ENCODE results near the gene SMARCA4. TPM values are rescaled to one million over a fixed set of nuclear protein-coding genes. Genes with fewer than 3 reads are reported as not detected.
A peak's percentile ranks its signal among the peaks of the same experiment; 100 is the strongest.

Gene SMARCA4
- total RNA-seq (2014; rRNA removed; shearing (Covaris generic)), result 104 TPM in 2 replicates

GRCh38 chr19:10960314-10961072 is at the start of gene SMARCA4:
Gene SMARCA4, plus strand, starts transcription at chr19:10961030. Its CDS starts 23,122 bp downstream, at chr19:10984152.
- H3K27ac ChIP-seq, result peak within 1 kb of the TSS; percentile 88
- no peaks in the 10 kb centered on the region for H3K27me3 ChIP-seq (replicated peaks)
- H3K36me3 ChIP-seq, result peaks cover 25% of the 10 kb centered on the region
- H3K4me1 ChIP-seq (replicated peaks), result peaks cover 19% of the 10 kb centered on the region
- H3K4me3 ChIP-seq, result peak within 1 kb of the TSS; percentile 95
- H3K9me3 ChIP-seq (replicated peaks), result 0 out of 2 replicates have a peak, but pooled peaks cover 4% of the 10 kb centered on the region
- DNase-seq (ENCODE audit: low read depth in 1 of 2, low spot score in 2 of 2), result peak; percentile 95 to 97

GRCh38 chr19:10911579-10912363 is 49.1 kb upstream of the SMARCA4 start:
- H3K4me1 ChIP-seq (replicated peaks), result peaks cover 11% of the 10 kb centered on the region
- no peaks in the 10 kb centered on the region for H3K9me3 ChIP-seq (replicated peaks)
- peaks cover 43% of the 10 kb centered on the region for H3K36me3 ChIP-seq
- H3K27ac ChIP-seq, result no peak overlapping the region
- no peak for DNase-seq (ENCODE audit: low read depth in 1 of 2, low spot score in 2 of 2)
- H3K27me3 ChIP-seq (replicated peaks), result no peaks in the 10 kb centered on the region
- no peak overlapping the region for H3K4me3 ChIP-seq

GRCh38 chr19:10912619-10913018 is 48.2 kb upstream of the SMARCA4 start:
- H3K4me3 ChIP-seq, result no peak overlapping the region
- H3K4me1 ChIP-seq (replicated peaks), result peaks cover 11% of the 10 kb centered on the region
- no peaks in the 10 kb centered on the region for H3K9me3 ChIP-seq (replicated peaks)
- no peak overlapping the region for H3K27ac ChIP-seq
- DNase-seq (ENCODE audit: low read depth in 1 of 2, low spot score in 2 of 2), result no peak
- H3K27me3 ChIP-seq (replicated peaks), result no peaks in the 10 kb centered on the region
- H3K36me3 ChIP-seq, result peaks cover 43% of the 10 kb centered on the region

- Histone ChIP-seq H3K27ac (no peak overlapping the region), H3K9me3 (replicated peaks) (no peaks in the 10 kb centered on the region), H3K4me3 (no peak overlapping the region), H3K27me3 (replicated peaks) (no peaks in the 10 kb centered on the region), H3K36me3 (peaks cover 43% of the 10 kb centered on the region), H3K4me1 (replicated peaks) (peaks cover 11% of the 10 kb centered on the region)
- no peak for DNase-seq (ENCODE audit: low read depth in 1 of 2, low spot score in 2 of 2)
These were observed 47.0 kb upstream of the SMARCA4 start for GRCh38 chr19:10913716-10914340.

- H3K36me3 ChIP-seq, result peaks cover 55% of the 10 kb centered on the region
These were observed 45.4 kb upstream of the SMARCA4 start for GRCh38 chr19:10915130-10916091.

GRCh38 chr19:10916602-10917001 is 44.2 kb upstream of the SMARCA4 start:
- H3K36me3 ChIP-seq, result peaks cover 65% of the 10 kb centered on the region
- no peak for DNase-seq (ENCODE audit: low read depth in 1 of 2, low spot score in 2 of 2)
- peaks cover 11% of the 10 kb centered on the region for H3K4me1 ChIP-seq (replicated peaks)
- no peaks in the 10 kb centered on the region for H3K9me3 ChIP-seq (replicated peaks)
- H3K4me3 ChIP-seq, result no peak overlapping the region
- no peaks in the 10 kb centered on the region for H3K27me3 ChIP-seq (replicated peaks)
- no peak overlapping the region for H3K27ac ChIP-seq

More at GRCh38 chr19:10915130-10916091, 45.4 kb upstream of the SMARCA4 start:
- peak; percentile 36 to 69 for DNase-seq (ENCODE audit: low read depth in 1 of 2, low spot score in 2 of 2)
- H3K9me3 ChIP-seq (replicated peaks), result no peaks in the 10 kb centered on the region
- no peaks in the 10 kb centered on the region for H3K27me3 ChIP-seq (replicated peaks)
- H3K4me3 ChIP-seq, result no peak overlapping the region
- H3K4me1 ChIP-seq (replicated peaks), result peaks cover 11% of the 10 kb centered on the region
- no peak overlapping the region for H3K27ac ChIP-seq

GRCh38 chr19:10918359-10918758 is 42.5 kb upstream of the SMARCA4 start:
- Histone ChIP-seq H3K4me1 (replicated peaks) (peaks cover 11% of the 10 kb centered on the region), H3K4me3 (no peak overlapping the region), H3K27ac (no peak overlapping the region), H3K27me3 (replicated peaks) (no peaks in the 10 kb centered on the region), H3K9me3 (replicated peaks) (no peaks in the 10 kb centered on the region), H3K36me3 (peaks cover 70% of the 10 kb centered on the region)
- no peak for DNase-seq (ENCODE audit: low read depth in 1 of 2, low spot score in 2 of 2)

- H3K4me1 ChIP-seq (replicated peaks), result peaks cover 11% of the 10 kb centered on the region
- H3K36me3 ChIP-seq, result peaks cover 70% of the 10 kb centered on the region
- H3K27me3 ChIP-seq (replicated peaks), result no peaks in the 10 kb centered on the region
- H3K27ac ChIP-seq, result no peak overlapping the region
- no peaks in the 10 kb centered on the region for H3K9me3 ChIP-seq (replicated peaks)
- no peak for DNase-seq (ENCODE audit: low read depth in 1 of 2, low spot score in 2 of 2)
- no peak overlapping the region for H3K4me3 ChIP-seq
These were observed 41.2 kb upstream of the SMARCA4 start for GRCh38 chr19:10919352-10920287.

GRCh38 chr19:10920288-10920655 is 40.6 kb upstream of the SMARCA4 start:
- no peaks in the 10 kb centered on the region for H3K27me3 ChIP-seq (replicated peaks)
- H3K9me3 ChIP-seq (replicated peaks), result no peaks in the 10 kb centered on the region
- peaks cover 7% of the 10 kb centered on the region for H3K4me1 ChIP-seq (replicated peaks)
- peaks cover 72% of the 10 kb centered on the region for H3K36me3 ChIP-seq
- H3K27ac ChIP-seq, result no peak overlapping the region
- DNase-seq (ENCODE audit: low read depth in 1 of 2, low spot score in 2 of 2), result no peak
- no peak overlapping the region for H3K4me3 ChIP-seq

GRCh38 chr19:10920781-10921180 is 40.0 kb upstream of the SMARCA4 start:
- DNase-seq (ENCODE audit: low read depth in 1 of 2, low spot score in 2 of 2), result no peak
- Histone ChIP-seq H3K4me1 (replicated peaks) (peaks cover 2% of the 10 kb centered on the region), H3K36me3 (peaks cover 73% of the 10 kb centered on the region), H3K27me3 (replicated peaks) (no peaks in the 10 kb centered on the region), H3K4me3 (no peak overlapping the region), H3K9me3 (replicated peaks) (no peaks in the 10 kb centered on the region), H3K27ac (no peak overlapping the region)

GRCh38 chr19:10921199-10921909 is 39.5 kb upstream of the SMARCA4 start:
- peaks cover 72% of the 10 kb centered on the region for H3K36me3 ChIP-seq
- H3K4me1 ChIP-seq (replicated peaks), result no peaks in the 10 kb centered on the region

More at GRCh38 chr19:10921199-10921909, 39.5 kb upstream of the SMARCA4 start:
- Histone ChIP-seq H3K9me3 (replicated peaks) (no peaks in the 10 kb centered on the region), H3K27me3 (replicated peaks) (no peaks in the 10 kb centered on the region), H3K27ac (no peak overlapping the region), H3K4me3 (no peak overlapping the region)
- peak in 1 of 2 experiments; percentile 50 for DNase-seq (ENCODE audit: low read depth in 1 of 2, low spot score in 2 of 2)

Data from SJSA1 (cell line).